GM12878 (cell line): Measurements from ENCODE around the gene NOL3. TPM values are rescaled to one million over a fixed set of nuclear protein-coding genes. Genes with fewer than 3 reads are reported as not detected.

ENCODE experiments used
- ATAC-seq: fragments of 200-7000 bp; cut with Tn5 transposase; 3 replicates; pipeline ENCODE4 v1.9.1; 2020; ENCODE audit warnings: mild to moderate bottlenecking, moderate library complexity
- BruUV-seq: library from RNA; stranded (reverse); fragments of 400-500 nt; replicated peaks from 2 replicates; lab custom pipeline; 2021; lab: Mats Ljungman, UMichigan
- CTCF ChIA-PET: fragments of 300-600 bp; sonication (Branson Sonifier 250); formaldehyde crosslinking; extraction: SDS; loops from one replicate; lab custom pipeline; 2021; ENCODE audit warnings: inconsistent platforms; lab: Yijun Ruan, JAX
- POLR2A ChIA-PET: fragments of 350-600 bp; formaldehyde crosslinking; extraction: SDS; loops from one replicate; lab custom pipeline; 2021; ENCODE audit warnings: inconsistent platforms; lab: Charles Lee
- RAD21 ChIA-PET: fragments of 300-600 bp; sonication (Branson Sonifier 250); formaldehyde crosslinking; loops from one replicate; lab custom pipeline; 2023; ENCODE audit warnings: antibody characterized with exemption; ENCODE audit not compliant: unreplicated experiment; lab: Charles Lee
- SMC1A ChIA-PET: fragments of 300-600 bp; sonication (Branson Sonifier 250); formaldehyde crosslinking; loops from one replicate; lab custom pipeline; 2023; ENCODE audit not compliant: unreplicated experiment, uncharacterized antibody; lab: Charles Lee
- DNase-seq: peaks from one replicate; pipeline ENCODE4 v3.0.0-alpha.2; 2011; ENCODE audit warnings: low read depth, low spot score
- FAIRE-seq: peaks from 3 replicates; lab custom pipeline; 2011; peaks lifted over from hg19 to GRCh38; lab: Jason Lieb, UNC
- H2AFZ ChIP-seq: 2 replicates; pipeline ENCODE4 v1.6.0; 2011; ENCODE audit warnings: low read depth, low read length, control low read depth; ENCODE audit not compliant: control insufficient read depth
- H3K27ac ChIP-seq: 2 replicates; pipeline ENCODE4 v1.5.1; 2011; ENCODE audit warnings: control low read depth; ENCODE audit not compliant: control insufficient read depth, insufficient read depth
- H3K27me3 ChIP-seq, 2 experiments: replicated peaks in 1 of 2; 2 replicates each; pipeline versions ENCODE4 v1.6.0 to v1.6.1; 2011; ENCODE audit warnings: low read length in 1 of 2; ENCODE audit not compliant: control insufficient read depth in 2 of 2, insufficient read depth in 2 of 2
- H3K36me3 ChIP-seq, 2 experiments: 2 replicates each; pipeline ENCODE4 v1.5.1; 2011; ENCODE audit warnings: low read length in 1 of 2; ENCODE audit not compliant: control insufficient read depth in 2 of 2, insufficient read depth in 2 of 2
- H3K4me1 ChIP-seq: 2 replicates; pipeline ENCODE4 v1.6.1; 2011; ENCODE audit warnings: mild to moderate bottlenecking, low read length, moderate library complexity, mixed read lengths; ENCODE audit not compliant: control insufficient read depth, insufficient read depth
- H3K4me2 ChIP-seq: 2 replicates; pipeline ENCODE4 v1.6.0; 2011; ENCODE audit warnings: control low read depth; ENCODE audit not compliant: control insufficient read depth, insufficient read depth
- H3K4me3 ChIP-seq: fragments of 200-600 bp; sonication (generic); 2 replicates; pipeline ENCODE4 v1.5.1; 2016
- H3K79me2 ChIP-seq: 2 replicates; pipeline ENCODE4 v1.6.0; 2011; ENCODE audit warnings: low read length; ENCODE audit not compliant: control insufficient read depth, insufficient read depth
- H3K9ac ChIP-seq: 2 replicates; pipeline ENCODE4 v1.8.0; 2011; ENCODE audit warnings: low read length, control low read depth, mixed read lengths; ENCODE audit not compliant: control insufficient read depth, insufficient read depth
- H3K9me3 ChIP-seq: replicated peaks from 3 replicates; pipeline ENCODE4 v1.5.1; 2011; ENCODE audit warnings: mild to moderate bottlenecking, low read length; ENCODE audit not compliant: control insufficient read depth, insufficient read depth
- H4K20me1 ChIP-seq: 2 replicates; pipeline ENCODE4 v1.6.0; 2011; ENCODE audit not compliant: control insufficient read depth, insufficient read depth
- CEBPZ ChIP-seq: fragments of 150-350 bp; IDR thresholded peaks from 2 replicates; pipeline ENCODE4 v1.6.1; 2016; ENCODE audit warnings: low read depth, low read length
- CHD4 ChIP-seq: fragments of 200-600 bp; sonication (generic); IDR thresholded peaks from 2 replicates; pipeline ENCODE4 v1.6.1; 2016; ENCODE audit warnings: mild to moderate bottlenecking
- CREB1 ChIP-seq: IDR thresholded peaks from 2 replicates; pipeline ENCODE4 v1.6.1; 2012; ENCODE audit warnings: low read depth, mild to moderate bottlenecking, inconsistent platforms
- HCFC1 ChIP-seq: fragments of 150-350 bp; IDR thresholded peaks from 2 replicates; pipeline ENCODE4 v1.6.1; 2014; ENCODE audit warnings: low read length
- LARP7 ChIP-seq: fragments of 450-650 bp; IDR thresholded peaks from 2 replicates; pipeline ENCODE4 v1.6.1; 2017; ENCODE audit warnings: mild to moderate bottlenecking
- REST ChIP-seq: IDR thresholded peaks from 2 replicates; pipeline ENCODE4 v1.6.1; 2012; ENCODE audit warnings: mild to moderate bottlenecking, low read depth, low read length
- RFX5 ChIP-seq: IDR thresholded peaks from 2 replicates; pipeline ENCODE4 v1.6.1; 2011; ENCODE audit warnings: low read depth, low read length, improper control_type of control experiment
- SIN3A ChIP-seq: IDR thresholded peaks from 2 replicates; pipeline ENCODE4 v1.6.1; 2012; ENCODE audit warnings: low read depth, low read length, improper control_type of control experiment
- USF1 ChIP-seq: IDR thresholded peaks from 2 replicates; pipeline ENCODE4 v1.6.1; 2011; ENCODE audit warnings: borderline replicate concordance, low read depth, mild to moderate bottlenecking, moderate library complexity, mixed read lengths, low read length; ENCODE audit not compliant: insufficient read depth; ENCODE audit errors: extremely low read length
- ZNF622 ChIP-seq: fragments of 450-650 bp; IDR thresholded peaks from 2 replicates; pipeline ENCODE4 v1.6.1; 2017; ENCODE audit warnings: mild to moderate bottlenecking, inconsistent platforms
- WGBS: methylation state at CpG from one replicate; pipeline ENCODE4 v1.1.6; 2016; ENCODE audit warnings: low lambda C conversion rate; ENCODE audit not compliant: insufficient replicate concordance, insufficient coverage; ENCODE audit errors: missing lambda C conversion rate; 5-methylcytosine and 5-hydroxymethylcytosine counted together
- in situ Hi-C: fragments of 300-500 bp; cut with MboI; formaldehyde crosslinking; loops from 9 replicates; pipeline ENCODE4 v1.14.3; 2018; ENCODE audit warnings: mixed read lengths
- intact Hi-C: fragments of 100-400 bp; cut with micrococcal nuclease; formaldehyde crosslinking; loops from one replicate; pipeline ENCODE4 v1.14.2; 2022; ENCODE audit not compliant: unreplicated experiment
- polyA plus RNA-seq, 11 experiments: library from polyadenylated mRNA; depleted of rRNA in 4 of 11; unstranded in 6 of 11; stranded (reverse) in 5 of 11; fragments of >200 nt; fragmentation: Nextera tagmentation in 4 of 11; fragmentation: Illumina TruSeq in 1 of 11; extraction: Ambion mirVana in 4 of 11; extraction: Trizol in 1 of 11; gene quantifications; 1 replicate in 1 of 11; 2 replicates in 10 of 11; pipeline versions ENCODE4 v1.2.1 to v1.2.3, GENCODE V29; 2011 to 2016; ENCODE audit warnings: inconsistent platforms in 2 of 11, missing spikeins in 2 of 11, low read depth in 1 of 11
- total RNA-seq, 4 experiments: library from RNA; depleted of rRNA in 3 of 4; stranded (reverse); fragments of >200 nt in 3 of 4; fragmentation: Illumina TruSeq in 1 of 4; extraction: Trizol in 1 of 4; gene quantifications; 2 replicates each; pipeline versions ENCODE4 v1.2.1 to v1.2.3, GENCODE V29; 2013 to 2021

The NOL3 gene
- total and polyA plus RNA-seq, 10 of the 15 experiments (the other 5 are each of a cell fraction or from before 2014, with no cell fraction given), result 0.31 to 18.4 (median 2.7) TPM

GRCh38 chr16:67162506-67163163 is 7.7 kb upstream of the NOL3 start:
- DNase-seq, result no peak
- 48% methylated on average over 41 of the region's 44 CpGs for WGBS
- Histone ChIP-seq H3K9ac (no peak overlapping the region), H3K4me2 (peak overlapping the region; percentile 83), H2AFZ (peak overlapping the region; percentile 70; the same call in 1 of the 2 replicates), H4K20me1 (no peaks in the 10 kb centered on the region; the same call in 1 of the 2 replicates), H3K27me3 (peaks cover 2 to 18% of the 10 kb centered on the region in 2 experiments), H3K36me3 (no peaks in the 10 kb centered on the region), H3K27ac (no peak overlapping the region), H3K79me2 (peaks cover 6% of the 10 kb centered on the region), H3K4me1 (peaks cover 50% of the 10 kb centered on the region), H3K4me3 (peak overlapping the region; percentile 53; the same call in 1 of the 2 replicates), H3K9me3 (no peaks in the 10 kb centered on the region; the same call in 2 of the 3 replicates)
- FAIRE-seq, result no peak
- no peak for ATAC-seq
- CTCF ChIA-PET, result interaction anchor here (0.9 to 1.9 kb wide), 6 partner anchors 11 to 145 kb away, joined by 3 to 8 read pairs (median 4); no protein-coding TSS in a partner anchor
- BruUV-seq, result no TSS peak
- intact Hi-C loops (no loop called here), in situ Hi-C loops (no loop called here)
- SMC1A ChIA-PET, result interaction anchor here (0.8 to 1.8 kb wide), 4 partner anchors 11 to 17 kb away, joined by 3 to 10 read pairs (median 4); no protein-coding TSS in a partner anchor
- POLR2A ChIA-PET, result interaction anchor here (0.6 to 8.2 kb wide), 6 partner anchors 10 to 135 kb away, joined by 3 to 137 read pairs (median 4); partner anchors contain the start of gene NOL3
- RAD21 ChIA-PET, result interaction anchor here (1.3 to 1.9 kb wide), 3 partner anchors 12 to 132 kb away, joined by 3 to 6 read pairs (median 6); no protein-coding TSS in a partner anchor
- TF ChIP-seq HCFC1 (no peak), REST (no peak), ZNF622 (no peak), CEBPZ (no peak), SIN3A (no peak), CHD4 (no peak), USF1 (no peak), RFX5 (peak; percentile 97), LARP7 (no peak), CREB1 (peak; percentile 65; the same call in 1 of the 2 replicates)
